Hepatocyte (in vitro differentiated cells): Measurements from ENCODE around the gene LSM14A. TPM values are rescaled to one million over a fixed set of nuclear protein-coding genes. Genes with fewer than 3 reads are reported as not detected.
"Not testable (repeated sequence)": the region's sequence is repeated elsewhere in the genome, so short reads cannot be mapped to it uniquely, and the experiment has no call there.

Experiments
- DNase-seq: peaks from one replicate; pipeline ENCODE4 v3.0.0-alpha.2; 2016; ENCODE audit warnings: low spot score
- H2AFZ ChIP-seq: fragments of 200-600 bp; sonication (generic); 2 replicates; pipeline ENCODE4 v1.6.0; 2016; ENCODE audit warnings: antibody characterized with exemption, mild to moderate bottlenecking
- H3K27ac ChIP-seq: fragments of 200-600 bp; sonication (generic); 2 replicates; pipeline ENCODE4 v1.5.1; 2016; ENCODE audit warnings: mild to moderate bottlenecking
- H3K27me3 ChIP-seq: fragments of 200-600 bp; sonication (generic); 2 replicates; pipeline ENCODE4 v1.6.1; 2016
- H3K36me3 ChIP-seq: fragments of 200-600 bp; sonication (generic); replicated peaks from 2 replicates; pipeline ENCODE4 v1.5.1; 2016; ENCODE audit warnings: low read depth; ENCODE audit not compliant: insufficient read depth
- H3K4me1 ChIP-seq: fragments of 200-600 bp; sonication (generic); 2 replicates; pipeline ENCODE4 v1.5.1; 2016; ENCODE audit warnings: mild to moderate bottlenecking, moderate library complexity; ENCODE audit not compliant: insufficient read depth
- H3K4me2 ChIP-seq: fragments of 200-600 bp; sonication (generic); 2 replicates; pipeline ENCODE4 v1.6.0; 2016
- H3K4me3 ChIP-seq: fragments of 200-600 bp; sonication (generic); 2 replicates; pipeline ENCODE4 v1.5.1; 2016; ENCODE audit warnings: mild to moderate bottlenecking
- H3K79me2 ChIP-seq: fragments of 200-600 bp; sonication (generic); 2 replicates; pipeline ENCODE4 v1.6.0; 2017; ENCODE audit warnings: mild to moderate bottlenecking
- H3K9me2 ChIP-seq: fragments of 200-600 bp; sonication (generic); replicated peaks from 2 replicates; pipeline ENCODE4 v1.6.0; 2017; ENCODE audit warnings: mild to moderate bottlenecking; ENCODE audit not compliant: insufficient read depth
- H3K9me3 ChIP-seq: fragments of 200-600 bp; sonication (generic); 2 replicates; pipeline ENCODE4 v1.5.1; 2016; ENCODE audit warnings: low read depth, mild to moderate bottlenecking
- H4K20me1 ChIP-seq: fragments of 200-600 bp; sonication (generic); 2 replicates; pipeline ENCODE4 v1.6.0; 2016; ENCODE audit warnings: mild to moderate bottlenecking; ENCODE audit not compliant: insufficient read depth, poor library complexity, severe bottlenecking
- CTCF ChIP-seq: fragments of 200-600 bp; sonication (generic); IDR thresholded peaks from 2 replicates; pipeline ENCODE4 v1.5.1; 2016; ENCODE audit warnings: antibody characterized with exemption, mild to moderate bottlenecking; ENCODE audit not compliant: poor library complexity
- EZH2 ChIP-seq: fragments of 200-600 bp; sonication (generic); IDR thresholded peaks from 2 replicates; pipeline ENCODE4 v1.6.1; 2016; ENCODE audit warnings: antibody characterized with exemption, mild to moderate bottlenecking, borderline replicate concordance
- EZH2phosphoT487 ChIP-seq: fragments of 200-600 bp; sonication (generic); IDR thresholded peaks from one replicate; pipeline ENCODE4 v1.6.1; 2018; ENCODE audit warnings: antibody characterized with exemption, mild to moderate bottlenecking, low read depth, moderate library complexity; ENCODE audit not compliant: unreplicated experiment, severe bottlenecking
- WGBS: methylation state at CpG from one replicate; pipeline ENCODE4 v1.1.6; 2016; ENCODE audit warnings: low lambda C conversion rate; ENCODE audit errors: missing lambda C conversion rate; 5-methylcytosine and 5-hydroxymethylcytosine counted together
- polyA plus RNA-seq: library from polyadenylated mRNA; unstranded; fragments of >200 nt; fragmentation: Nextera tagmentation; extraction: Ambion mirVana; gene quantifications from 2 replicates; pipeline ENCODE4 v1.2.1, GENCODE V29; 2016
- total RNA-seq: library from RNA; depleted of rRNA; stranded (reverse); fragments of >200 nt; gene quantifications from 2 replicates; pipeline ENCODE4 v1.2.3, GENCODE V29; 2014

The LSM14A gene
- total and polyA plus RNA-seq, 2 experiments from 2014 or later, result 64.7 to 96.5 TPM

GRCh38 chr19:34154401-34154800, 17.9 kb upstream of the LSM14A start:
- WGBS, result 91% methylated on average over 2 of the region's 2 CpGs
- Histone ChIP-seq H3K36me3 (no peaks in the 10 kb centered on the region), H3K9me3 (no peaks in the 10 kb centered on the region), H3K27ac (no peak overlapping the region), H2AFZ (no peak overlapping the region), H3K79me2 (no peaks in the 10 kb centered on the region), H3K4me3 (no peak overlapping the region), H3K4me1 (no peaks in the 10 kb centered on the region), H3K4me2 (no peak overlapping the region), H3K9me2 (no peaks in the 10 kb centered on the region), H4K20me1 (no peaks in the 10 kb centered on the region), H3K27me3 (no peaks in the 10 kb centered on the region)
- DNase-seq, result no peak
- no peak for TF ChIP-seq EZH2
- TF ChIP-seq EZH2phosphoT487, result no peak
- no peak for TF ChIP-seq CTCF

- no peak for DNase-seq
- no peak overlapping the region for H2AFZ ChIP-seq
- H3K9me2 ChIP-seq, result no peaks in the 10 kb centered on the region
- no peak overlapping the region for H3K27ac ChIP-seq
- TF ChIP-seq EZH2phosphoT487 (no peak), EZH2 (no peak), CTCF (no peak)
- H3K4me2 ChIP-seq, result no peak overlapping the region
- H3K27me3 ChIP-seq, result no peaks in the 10 kb centered on the region
- no peak overlapping the region for H3K4me3 ChIP-seq
- H3K4me1 ChIP-seq, result no peaks in the 10 kb centered on the region
- H3K9me3 ChIP-seq, result no peaks in the 10 kb centered on the region
- no peaks in the 10 kb centered on the region for H3K36me3 ChIP-seq
- H4K20me1 ChIP-seq, result no peaks in the 10 kb centered on the region
- no peaks in the 10 kb centered on the region for H3K79me2 ChIP-seq
- WGBS, result 92% methylated on average over 5 of the region's 5 CpGs
Measured at GRCh38 chr19:34155686-34156085, 16.6 kb upstream of the LSM14A start.

GRCh38 chr19:34158966-34159365, 13.3 kb upstream of the LSM14A start:
- WGBS, result 89% methylated on average over 7 of the region's 7 CpGs
- not testable (repeated sequence) for H3K4me3 ChIP-seq, H3K27ac ChIP-seq, H3K27me3 ChIP-seq, DNase-seq, H3K79me2 ChIP-seq, H3K9me2 ChIP-seq, H3K4me1 ChIP-seq, H4K20me1 ChIP-seq, H3K9me3 ChIP-seq, H2AFZ ChIP-seq, H3K36me3 ChIP-seq, H3K4me2 ChIP-seq

- H3K4me1 ChIP-seq, H3K27ac ChIP-seq, H3K79me2 ChIP-seq, H2AFZ ChIP-seq, H3K9me2 ChIP-seq, H3K4me2 ChIP-seq, H3K36me3 ChIP-seq, H3K4me3 ChIP-seq, H3K27me3 ChIP-seq, H4K20me1 ChIP-seq, H3K9me3 ChIP-seq, DNase-seq: not testable (repeated sequence)
- WGBS, result 85% methylated on average over 5 of the region's 5 CpGs
Measured at GRCh38 chr19:34159541-34159940, 12.8 kb upstream of the LSM14A start.

GRCh38 chr19:34161902-34162301, 10.4 kb upstream of the LSM14A start:
- not testable (repeated sequence) for H2AFZ ChIP-seq, H4K20me1 ChIP-seq
- 81% methylated on average over 2 of the region's 2 CpGs for WGBS

More at GRCh38 chr19:34161902-34162301, 10.4 kb upstream of the LSM14A start:
- not testable (repeated sequence) for H3K4me2 ChIP-seq, H3K27me3 ChIP-seq, H3K4me1 ChIP-seq, H3K36me3 ChIP-seq, H3K27ac ChIP-seq, H3K9me2 ChIP-seq, H3K9me3 ChIP-seq, H3K4me3 ChIP-seq, H3K79me2 ChIP-seq, DNase-seq
